ENCODE data around the gene AP1M1.

AP1M1 gene

DNA sequence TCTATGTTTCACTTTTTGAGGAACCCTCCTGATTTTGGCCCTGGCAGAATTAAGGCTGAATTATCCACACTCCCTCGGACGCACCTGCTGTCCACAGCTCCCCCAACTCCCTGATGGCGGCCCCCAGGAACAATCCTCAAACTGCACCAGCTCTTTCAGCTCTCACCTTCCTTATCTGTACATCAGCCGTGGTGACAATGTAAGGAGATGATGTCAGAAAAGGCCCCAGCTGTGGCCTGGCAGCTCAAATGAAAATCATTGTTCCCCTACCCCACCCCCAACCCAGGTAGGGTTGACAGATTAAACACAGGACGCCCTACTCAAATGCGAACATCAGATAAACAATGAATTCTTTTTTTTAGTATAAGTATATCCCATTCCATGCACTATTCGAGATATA, 91.9 kb downstream of the AP1M1 start:
- H2BK5ac ChIP-seq (ENCODE audit: low read length), result no peak overlapping the region
- H4K91ac ChIP-seq (ENCODE audit: low read depth, low read length, poor library complexity), result no peak overlapping the region
- no peak overlapping the region for H2AK5ac ChIP-seq (ENCODE audit: low read depth, low read length)
- H3K27me3 ChIP-seq (ENCODE audit: control insufficient read depth in 3 of 3, insufficient read depth in 3 of 3, low read depth in 1 of 3, low read length in 3 of 3), result peaks cover 0 to 29% (median 0%) of the 10 kb centered on the region in 3 experiments
- peaks cover 0 to 5% of the 10 kb centered on the region in 2 donors for H3K4me1 ChIP-seq (ENCODE audit: control insufficient read depth in 2 of 2, insufficient read depth in 1 of 2, low read depth in 1 of 2, low read length in 2 of 2)
- H2BK120ac ChIP-seq (ENCODE audit: low read depth, low read length), result no peak overlapping the region
- H3K36me3 ChIP-seq (replicated peaks in 1 of 2; ENCODE audit: control insufficient read depth in 2 of 2, insufficient read depth in 2 of 2, low read length in 2 of 2), result no peaks in the 10 kb centered on the region
- no CpG with 5 or more reads among the region's 7 CpGs for WGBS, 2 donors (ENCODE audit: extremely low coverage in 2 of 2, insufficient read length in 2 of 2, insufficient replicate concordance in 1 of 2)
- no peak overlapping the region for H2AFZ ChIP-seq (ENCODE audit: low read length)
- no peak overlapping the region for H2BK12ac ChIP-seq (ENCODE audit: low read length)
- no peak overlapping the region for H3K4me3 ChIP-seq (ENCODE audit: low read length in 2 of 2)
- no peak overlapping the region for H2BK15ac ChIP-seq (ENCODE audit: low read length)
- no peak overlapping the region for H4K8ac ChIP-seq (ENCODE audit: low read depth, low read length)
- no peak overlapping the region for H3K14ac ChIP-seq (ENCODE audit: low read length)
- no peak overlapping the region for H3K27ac ChIP-seq (replicated peaks; ENCODE audit: low read length)
- no peak overlapping the region for H3K18ac ChIP-seq (ENCODE audit: low read length)
- DNase-seq (ENCODE audit: low spot score), result no peak
- no peak overlapping the region for H3K9ac ChIP-seq (ENCODE audit: low read depth, low read length, poor library complexity)
- H3K4me2 ChIP-seq (ENCODE audit: insufficient read depth, low read length, poor library complexity, severe bottlenecking), result no peak overlapping the region
- H3K4ac ChIP-seq (ENCODE audit: low read length), result no peak overlapping the region
- peaks cover 0 to 3% of the 10 kb centered on the region in 2 donors for H3K9me3 ChIP-seq (replicated peaks in 1 of 2; ENCODE audit: control insufficient read depth in 2 of 2, insufficient read depth in 1 of 2, low read depth in 1 of 2, low read length in 2 of 2)
- H3K23ac ChIP-seq (ENCODE audit: low read depth, low read length, poor library complexity), result no peak overlapping the region
- peaks cover 1% of the 10 kb centered on the region for H3K79me1 ChIP-seq (ENCODE audit: low read depth, low read length)

DNA sequence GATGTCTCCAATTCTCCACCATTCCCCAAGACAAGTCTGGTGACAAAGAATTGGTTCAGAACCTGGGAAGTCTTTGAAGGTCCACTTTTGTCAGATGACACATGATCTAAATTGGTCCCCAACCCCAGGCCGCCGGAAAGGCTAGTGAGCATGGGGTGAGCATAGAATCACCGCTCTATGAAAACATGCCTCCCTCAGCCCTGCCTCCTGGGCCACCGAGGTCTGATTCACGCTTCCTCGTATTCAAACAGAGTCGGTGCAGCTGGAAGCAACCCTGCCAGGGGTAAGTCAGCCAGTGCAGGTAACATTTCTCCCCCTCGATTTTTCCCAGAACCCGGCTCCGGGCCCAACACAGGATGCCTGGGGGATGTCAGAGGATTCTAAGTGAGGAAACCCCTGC, 93.0 kb downstream of the AP1M1 start:
- no peak overlapping the region for H3K4me2 ChIP-seq (ENCODE audit: insufficient read depth, low read length, poor library complexity, severe bottlenecking)
- H2BK5ac ChIP-seq (ENCODE audit: low read length), result no peak overlapping the region
- H2BK12ac ChIP-seq (ENCODE audit: low read length), result no peak overlapping the region
- no peak overlapping the region for H4K91ac ChIP-seq (ENCODE audit: low read depth, low read length, poor library complexity)
- peaks cover 0 to 3% of the 10 kb centered on the region in 2 donors for H3K9me3 ChIP-seq (replicated peaks in 1 of 2; ENCODE audit: control insufficient read depth in 2 of 2, insufficient read depth in 1 of 2, low read depth in 1 of 2, low read length in 2 of 2)
- H3K79me1 ChIP-seq (ENCODE audit: low read depth, low read length), result peaks cover 1% of the 10 kb centered on the region
- H3K18ac ChIP-seq (ENCODE audit: low read length), result no peak overlapping the region
- no CpG with 5 or more reads among the region's 10 CpGs for WGBS, 2 donors (ENCODE audit: extremely low coverage in 2 of 2, insufficient read length in 2 of 2, insufficient replicate concordance in 1 of 2)
- H3K14ac ChIP-seq (ENCODE audit: low read length), result no peak overlapping the region
- DNase-seq (ENCODE audit: low spot score), result no peak
- no peak overlapping the region for H3K9ac ChIP-seq (ENCODE audit: low read depth, low read length, poor library complexity)
- peaks cover 0 to 5% of the 10 kb centered on the region in 2 donors for H3K4me1 ChIP-seq (ENCODE audit: control insufficient read depth in 2 of 2, insufficient read depth in 1 of 2, low read depth in 1 of 2, low read length in 2 of 2)
- H2AFZ ChIP-seq (ENCODE audit: low read length), result no peak overlapping the region
- no peak overlapping the region for H3K27ac ChIP-seq (replicated peaks; ENCODE audit: low read length)
- H3K4ac ChIP-seq (ENCODE audit: low read length), result no peak overlapping the region
- peaks cover 0 to 20% (median 0%) of the 10 kb centered on the region in 3 experiments for H3K27me3 ChIP-seq (ENCODE audit: control insufficient read depth in 3 of 3, insufficient read depth in 3 of 3, low read depth in 1 of 3, low read length in 3 of 3)
- no peaks in the 10 kb centered on the region for H3K36me3 ChIP-seq (replicated peaks in 1 of 2; ENCODE audit: control insufficient read depth in 2 of 2, insufficient read depth in 2 of 2, low read length in 2 of 2)
- H3K23ac ChIP-seq (ENCODE audit: low read depth, low read length, poor library complexity), result no peak overlapping the region
- H4K8ac ChIP-seq (ENCODE audit: low read depth, low read length), result no peak overlapping the region
- no peak overlapping the region for H2BK15ac ChIP-seq (ENCODE audit: low read length)
- no peak overlapping the region for H3K4me3 ChIP-seq (ENCODE audit: low read length in 2 of 2)
- H2AK5ac ChIP-seq (ENCODE audit: low read depth, low read length), result no peak overlapping the region
- no peak overlapping the region for H2BK120ac ChIP-seq (ENCODE audit: low read depth, low read length)

DNA sequence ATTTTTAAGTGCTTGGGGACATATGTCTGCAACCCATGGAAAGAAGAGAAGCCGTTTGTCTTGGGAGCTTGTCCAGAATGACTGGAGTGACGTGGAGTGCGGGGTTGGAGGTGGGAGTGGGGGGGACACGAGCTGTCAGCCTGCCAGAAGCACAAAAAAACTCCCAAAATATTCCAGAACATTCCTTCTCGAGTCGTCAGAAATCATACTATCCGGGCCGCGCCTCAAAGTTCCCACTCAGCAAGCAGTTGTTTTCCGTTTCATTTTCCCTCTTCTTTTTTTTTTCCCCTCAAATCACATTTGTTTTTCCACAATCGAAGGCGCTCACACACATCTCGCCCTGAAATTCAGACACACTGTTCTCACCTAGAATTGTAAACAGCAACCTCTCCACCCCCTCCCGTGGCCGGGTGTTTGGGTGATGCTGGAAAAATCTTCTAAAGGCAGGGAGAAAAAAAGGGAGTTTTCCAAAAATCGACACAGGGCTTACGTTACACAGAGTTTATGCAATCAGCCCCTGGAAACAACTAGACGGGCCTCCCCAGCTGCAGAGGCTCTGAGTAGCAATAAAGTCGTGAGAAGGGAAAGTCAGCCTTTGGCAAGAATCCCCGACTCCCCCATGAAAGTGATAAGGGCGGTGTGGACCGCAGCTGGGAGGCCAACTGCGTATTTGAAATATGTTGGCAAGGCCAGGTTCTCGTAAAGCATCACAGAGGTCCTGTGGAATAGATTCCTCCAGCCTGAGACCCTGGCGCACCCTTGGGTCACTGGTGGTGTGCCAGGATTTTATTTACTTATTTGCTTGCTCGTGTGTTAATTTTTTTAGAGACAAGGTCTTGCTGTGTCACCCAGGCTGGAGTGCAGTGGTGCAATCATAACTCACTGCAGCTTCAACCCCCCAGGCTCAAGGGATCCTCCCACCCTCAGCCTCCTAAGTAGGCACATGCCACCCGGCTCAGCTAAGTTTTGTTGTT, 95.7 kb downstream of the AP1M1 start:
- Histone ChIP-seq H2AK5ac (ENCODE audit: low read depth, low read length) (no peak overlapping the region), H3K27me3 (ENCODE audit: control insufficient read depth in 3 of 3, insufficient read depth in 3 of 3, low read depth in 1 of 3, low read length in 3 of 3) (no peaks in the 10 kb centered on the region), H3K18ac (ENCODE audit: low read length) (no peak overlapping the region), H3K4ac (ENCODE audit: low read length) (no peak overlapping the region), H3K23ac (ENCODE audit: low read depth, low read length, poor library complexity) (no peak overlapping the region), H2BK120ac (ENCODE audit: low read depth, low read length) (no peak overlapping the region), H2BK5ac (ENCODE audit: low read length) (no peak overlapping the region), H3K27ac (replicated peaks; ENCODE audit: low read length) (no peak overlapping the region), H2BK15ac (ENCODE audit: low read length) (no peak overlapping the region), H2BK12ac (ENCODE audit: low read length) (no peak overlapping the region), H3K4me3 (ENCODE audit: low read length in 2 of 2) (no peak overlapping the region), H2AFZ (ENCODE audit: low read length) (peak overlapping the region; percentile 28), H3K4me2 (ENCODE audit: insufficient read depth, low read length, poor library complexity, severe bottlenecking) (no peak overlapping the region), H3K4me1 (ENCODE audit: control insufficient read depth in 2 of 2, insufficient read depth in 1 of 2, low read depth in 1 of 2, low read length in 2 of 2) (no peaks in the 10 kb centered on the region), H3K79me1 (ENCODE audit: low read depth, low read length) (peaks cover 1% of the 10 kb centered on the region), H3K9me3 (replicated peaks in 1 of 2; ENCODE audit: control insufficient read depth in 2 of 2, insufficient read depth in 1 of 2, low read depth in 1 of 2, low read length in 2 of 2) (peaks cover 0 to 3% of the 10 kb centered on the region in 2 donors), H4K8ac (ENCODE audit: low read depth, low read length) (no peak overlapping the region), H3K14ac (ENCODE audit: low read length) (no peak overlapping the region), H3K36me3 (replicated peaks in 1 of 2; ENCODE audit: control insufficient read depth in 2 of 2, insufficient read depth in 2 of 2, low read length in 2 of 2) (no peaks in the 10 kb centered on the region), H4K91ac (ENCODE audit: low read depth, low read length, poor library complexity) (no peak overlapping the region), H3K9ac (ENCODE audit: low read depth, low read length, poor library complexity) (no peak overlapping the region)
- no CpG with 5 or more reads among the region's 27 CpGs for WGBS, 2 donors (ENCODE audit: extremely low coverage in 2 of 2, insufficient read length in 2 of 2, insufficient replicate concordance in 1 of 2)
- no peak for DNase-seq (ENCODE audit: low spot score)

DNA sequence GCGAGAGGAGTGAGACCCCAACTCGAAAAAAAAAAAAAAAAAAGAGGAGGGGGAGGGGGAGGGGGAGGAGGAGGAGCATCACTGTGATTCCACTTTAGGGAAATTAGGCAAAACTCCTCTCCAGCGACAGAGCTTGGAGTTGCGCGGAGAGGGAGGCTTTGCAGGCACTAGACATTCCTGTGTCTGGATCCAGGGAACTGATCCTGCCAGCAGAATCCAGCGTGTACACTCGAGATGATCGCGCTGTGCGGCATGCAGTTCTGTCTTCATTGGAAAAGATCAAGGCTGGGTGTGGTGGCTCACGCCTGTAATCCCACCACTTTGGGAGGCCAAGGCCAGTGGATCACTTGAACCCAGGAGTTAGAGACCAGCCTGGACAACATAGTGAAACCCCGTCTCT, 97.3 kb downstream of the AP1M1 start:
- Histone ChIP-seq H2BK12ac (ENCODE audit: low read length) (no peak overlapping the region), H3K27ac (replicated peaks; ENCODE audit: low read length) (no peak overlapping the region), H3K9ac (ENCODE audit: low read depth, low read length, poor library complexity) (no peak overlapping the region), H3K27me3 (ENCODE audit: control insufficient read depth in 3 of 3, insufficient read depth in 3 of 3, low read depth in 1 of 3, low read length in 3 of 3) (no peaks in the 10 kb centered on the region), H3K14ac (ENCODE audit: low read length) (no peak overlapping the region), H3K23ac (ENCODE audit: low read depth, low read length, poor library complexity) (no peak overlapping the region), H3K4me1 (ENCODE audit: control insufficient read depth in 2 of 2, insufficient read depth in 1 of 2, low read depth in 1 of 2, low read length in 2 of 2) (no peaks in the 10 kb centered on the region), H2BK5ac (ENCODE audit: low read length) (no peak overlapping the region), H4K8ac (ENCODE audit: low read depth, low read length) (no peak overlapping the region), H3K4ac (ENCODE audit: low read length) (no peak overlapping the region), H2AFZ (ENCODE audit: low read length) (no peak overlapping the region), H2BK120ac (ENCODE audit: low read depth, low read length) (no peak overlapping the region), H2AK5ac (ENCODE audit: low read depth, low read length) (no peak overlapping the region), H3K36me3 (replicated peaks in 1 of 2; ENCODE audit: control insufficient read depth in 2 of 2, insufficient read depth in 2 of 2, low read length in 2 of 2) (no peaks in the 10 kb centered on the region), H4K91ac (ENCODE audit: low read depth, low read length, poor library complexity) (no peak overlapping the region), H3K9me3 (replicated peaks in 1 of 2; ENCODE audit: control insufficient read depth in 2 of 2, insufficient read depth in 1 of 2, low read depth in 1 of 2, low read length in 2 of 2) (no peaks in the 10 kb centered on the region), H3K4me2 (ENCODE audit: insufficient read depth, low read length, poor library complexity, severe bottlenecking) (no peak overlapping the region), H3K79me1 (ENCODE audit: low read depth, low read length) (peaks cover 1% of the 10 kb centered on the region), H3K4me3 (ENCODE audit: low read length in 2 of 2) (no peak overlapping the region), H3K18ac (ENCODE audit: low read length) (no peak overlapping the region), H2BK15ac (ENCODE audit: low read length) (no peak overlapping the region)
- no CpG with 5 or more reads among the region's 12 CpGs for WGBS, 2 donors (ENCODE audit: extremely low coverage in 2 of 2, insufficient read length in 2 of 2, insufficient replicate concordance in 1 of 2)
- no peak for DNase-seq (ENCODE audit: low spot score)

All from neuronal stem cell (in vitro differentiated cells).